ENCODE data around the gene TMEM151B.

DNA sequence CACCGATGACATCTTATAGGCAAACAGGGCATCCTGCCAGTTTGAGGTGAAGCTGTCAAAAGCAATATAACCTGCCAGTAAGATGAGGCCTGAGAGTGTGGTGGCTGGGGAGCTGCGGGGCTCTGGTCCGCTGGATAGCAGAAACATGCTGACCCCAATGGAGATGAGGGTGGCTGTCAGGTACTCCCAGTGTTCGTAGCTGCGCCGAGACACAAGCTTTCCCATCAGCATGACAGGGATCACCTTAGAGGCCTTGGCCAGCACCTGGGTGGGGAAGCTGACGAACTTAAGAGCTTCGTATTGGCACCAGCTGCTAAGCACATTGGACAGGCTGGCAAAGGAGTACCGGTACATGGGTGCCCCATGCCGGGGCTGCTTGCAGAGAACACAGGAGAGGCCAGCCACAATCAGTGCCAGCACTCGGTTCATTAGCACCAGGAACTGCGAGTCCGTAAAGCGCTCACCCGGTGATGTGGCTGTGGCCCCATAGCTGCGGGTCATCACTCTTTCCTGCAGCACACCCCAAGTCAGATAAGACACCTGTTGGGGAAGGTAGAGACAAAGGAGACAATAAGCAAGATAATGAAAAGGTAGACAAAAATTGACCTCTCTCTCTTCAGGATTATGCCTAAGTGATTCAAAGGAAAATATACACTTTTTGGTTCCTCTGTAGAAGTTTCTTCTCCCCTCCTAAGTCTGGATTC is 15.0 kb upstream of the TMEM151B start:
- TF ChIP-seq, protein P1, sequence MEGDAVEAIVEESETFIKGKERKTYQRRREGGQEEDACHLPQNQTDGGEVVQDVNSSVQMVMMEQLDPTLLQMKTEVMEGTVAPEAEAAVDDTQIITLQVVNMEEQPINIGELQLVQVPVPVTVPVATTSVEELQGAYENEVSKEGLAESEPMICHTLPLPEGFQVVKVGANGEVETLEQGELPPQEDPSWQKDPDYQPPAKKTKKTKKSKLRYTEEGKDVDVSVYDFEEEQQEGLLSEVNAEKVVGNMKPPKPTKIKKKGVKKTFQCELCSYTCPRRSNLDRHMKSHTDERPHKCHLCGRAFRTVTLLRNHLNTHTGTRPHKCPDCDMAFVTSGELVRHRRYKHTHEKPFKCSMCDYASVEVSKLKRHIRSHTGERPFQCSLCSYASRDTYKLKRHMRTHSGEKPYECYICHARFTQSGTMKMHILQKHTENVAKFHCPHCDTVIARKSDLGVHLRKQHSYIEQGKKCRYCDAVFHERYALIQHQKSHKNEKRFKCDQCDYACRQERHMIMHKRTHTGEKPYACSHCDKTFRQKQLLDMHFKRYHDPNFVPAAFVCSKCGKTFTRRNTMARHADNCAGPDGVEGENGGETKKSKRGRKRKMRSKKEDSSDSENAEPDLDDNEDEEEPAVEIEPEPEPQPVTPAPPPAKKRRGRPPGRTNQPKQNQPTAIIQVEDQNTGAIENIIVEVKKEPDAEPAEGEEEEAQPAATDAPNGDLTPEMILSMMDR (IDR thresholded peaks at IDR 0.05) = no peak
- no peak for TF ChIP-seq POLR2A (IDR thresholded peaks at IDR 0.05; ENCODE audit: low read depth)

Data from esophagus muscularis mucosa (tissue), 3 donors.